Measurements from ENCODE around the gene ZNF787. TPM values are rescaled to one million over a fixed set of nuclear protein-coding genes. Genes with fewer than 3 reads are reported as not detected.

Gene ZNF787
- polyA plus RNA-seq, 3 donors, result 1.2 to 16.2 (median 1.8) TPM

GRCh38 chr19:56084835-56085536 is 36.1 kb downstream of the ZNF787 start:
- Mint-ChIP-seq H3K36me3 (peaks cover 23 to 28% of the 10 kb centered on the region in 2 donors), H3K9me3 (peaks cover 0 to 6% (median 2%) of the 10 kb centered on the region in 7 donors), H3K27ac (peak overlapping the region in 3 of 7 donors; percentile 11 to 41 (median 24)), H3K4me1 (peaks cover 20% of the 10 kb centered on the region), H3K27me3 (ENCODE audit: low read depth in 3 of 3) (peaks cover 14 to 22% (median 22%) of the 10 kb centered on the region in 3 donors), H3K4me3 (no peak overlapping the region)
- TF ChIP-seq CTCF (IDR thresholded peaks at IDR 0.05), result no peak
- no peak overlapping the region for H3K4me2 ChIP-seq (replicated peaks; ENCODE audit: extremely low read depth, low read length, poor library complexity, severe bottlenecking)
- H3K9ac ChIP-seq (ENCODE audit: insufficient read depth, low read length, poor library complexity, severe bottlenecking), result no peak overlapping the region
- H3K4me3 ChIP-seq (replicated peaks in 1 of 3; ENCODE audit: low read depth in 2 of 3, low read length in 3 of 3), result no peak overlapping the region
- peaks cover 12 to 13% of the 10 kb centered on the region in 2 donors for H3K4me1 ChIP-seq (ENCODE audit: control insufficient read depth in 1 of 2, insufficient read depth in 2 of 2, low read length in 2 of 2)
- H3K36me3 ChIP-seq (replicated peaks in 1 of 2; ENCODE audit: control insufficient read depth in 1 of 2, insufficient read depth in 2 of 2, low read length in 2 of 2), result peaks cover 17 to 24% of the 10 kb centered on the region in 2 donors
- H3K79me2 ChIP-seq (ENCODE audit: insufficient read depth, low read length), result peaks cover 11% of the 10 kb centered on the region
- H3K9me3 ChIP-seq (replicated peaks in 1 of 2; ENCODE audit: control insufficient read depth in 1 of 2, insufficient read depth in 1 of 2, low read length in 2 of 2), result peaks cover 0 to 9% of the 10 kb centered on the region in 2 donors
- peaks cover 62% of the 10 kb centered on the region for H4K20me1 ChIP-seq (ENCODE audit: insufficient read depth, low read length)
- 88% methylated on average over 15 of the region's 18 CpGs for WGBS (ENCODE audit: insufficient coverage)
- H2AFZ ChIP-seq (ENCODE audit: insufficient read depth, low read depth, low read length, poor library complexity, severe bottlenecking), result no peak overlapping the region
- no peak for DNase-seq
- peaks cover 0 to 4% of the 10 kb centered on the region in 2 donors for H3K27me3 ChIP-seq (ENCODE audit: control insufficient read depth in 2 of 2, insufficient read depth in 2 of 2, low read length in 2 of 2)
- intact Hi-C loops (cut with micrococcal nuclease), result no loop called here
- peak overlapping the region in 1 of 2 donors; percentile 26 for H3K27ac ChIP-seq (ENCODE audit: low read depth in 1 of 2, low read length in 2 of 2)

- Histone ChIP-seq H4K20me1 (ENCODE audit: insufficient read depth, low read length) (peaks cover 49% of the 10 kb centered on the region), H3K4me1 (ENCODE audit: control insufficient read depth in 1 of 2, insufficient read depth in 2 of 2, low read length in 2 of 2) (peaks cover 12 to 13% of the 10 kb centered on the region in 2 donors), H3K36me3 (replicated peaks in 1 of 2; ENCODE audit: control insufficient read depth in 1 of 2, insufficient read depth in 2 of 2, low read length in 2 of 2) (peaks cover 3 to 13% of the 10 kb centered on the region in 2 donors), H3K4me3 (replicated peaks in 1 of 3; ENCODE audit: low read depth in 2 of 3, low read length in 3 of 3) (no peak overlapping the region), H3K9ac (ENCODE audit: insufficient read depth, low read length, poor library complexity, severe bottlenecking) (no peak overlapping the region), H3K27me3 (ENCODE audit: control insufficient read depth in 2 of 2, insufficient read depth in 2 of 2, low read length in 2 of 2) (peaks cover 0 to 4% of the 10 kb centered on the region in 2 donors), H2AFZ (ENCODE audit: insufficient read depth, low read depth, low read length, poor library complexity, severe bottlenecking) (no peak overlapping the region), H3K4me2 (replicated peaks; ENCODE audit: extremely low read depth, low read length, poor library complexity, severe bottlenecking) (no peak overlapping the region), H3K27ac (ENCODE audit: low read depth in 1 of 2, low read length in 2 of 2) (no peak overlapping the region), H3K9me3 (replicated peaks in 1 of 2; ENCODE audit: control insufficient read depth in 1 of 2, insufficient read depth in 1 of 2, low read length in 2 of 2) (no peaks in the 10 kb centered on the region), H3K79me2 (ENCODE audit: insufficient read depth, low read length) (no peaks in the 10 kb centered on the region)
- Mint-ChIP-seq H3K27me3 (ENCODE audit: low read depth in 3 of 3) (peaks cover 14 to 27% (median 23%) of the 10 kb centered on the region in 3 donors), H3K9me3 (peaks cover 0 to 2% (median 0%) of the 10 kb centered on the region in 7 donors), H3K36me3 (peaks cover 10 to 15% of the 10 kb centered on the region in 2 donors), H3K4me1 (peaks cover 20% of the 10 kb centered on the region), H3K4me3 (no peak overlapping the region), H3K27ac (no peak overlapping the region)
- intact Hi-C loops (cut with micrococcal nuclease), result no loop called here
- DNase-seq, result no peak
- TF ChIP-seq CTCF (IDR thresholded peaks at IDR 0.05), result no peak
- WGBS (ENCODE audit: insufficient coverage), result no CpG with 5 or more reads among the region's 9 CpGs
These were observed 37.4 kb downstream of the ZNF787 start for GRCh38 chr19:56083668-56084067.

All from CD14-positive monocyte (primary cell).